Liver (tissue), 9 donors: Measurements from ENCODE around the gene ORAI3. TPM values are rescaled to one million over a fixed set of nuclear protein-coding genes. Genes with fewer than 3 reads are reported as not detected.

Experiments used
- DNase-seq: peaks from one replicate; pipeline ENCODE4 v3.0.0-alpha.2; 2017; ENCODE audit warnings: low spot score
- H3K27ac ChIP-seq, 2 donors: one replicate each; pipeline ENCODE4 v1.7.0; 2013; ENCODE audit warnings: inconsistent platforms in 2 of 2, low read length in 2 of 2, control low read depth in 1 of 2, low read depth in 1 of 2, mild to moderate bottlenecking in 1 of 2
- H3K27me3 ChIP-seq, 4 donors: one replicate each; pipeline versions ENCODE4 v1.6.1 to v1.7.0; 2013; ENCODE audit warnings: low read length in 3 of 4, inconsistent platforms in 1 of 4, mild to moderate bottlenecking in 1 of 4, moderate library complexity in 1 of 4; ENCODE audit not compliant: control insufficient read depth in 4 of 4, insufficient read depth in 4 of 4
- H3K36me3 ChIP-seq, 4 donors: one replicate each; pipeline versions ENCODE4 v1.6.1 to v1.7.0; 2013; ENCODE audit warnings: low read length in 3 of 4, mild to moderate bottlenecking in 3 of 4, low read depth in 1 of 4, moderate library complexity in 1 of 4; ENCODE audit not compliant: control insufficient read depth in 4 of 4, insufficient read depth in 3 of 4
- H3K4me1 ChIP-seq, 4 donors: one replicate each; pipeline versions ENCODE4 v1.6.1 to v1.7.0; 2013; ENCODE audit warnings: low read length in 3 of 4, mild to moderate bottlenecking in 3 of 4, moderate library complexity in 1 of 4; ENCODE audit not compliant: control insufficient read depth in 4 of 4, insufficient read depth in 4 of 4
- H3K4me3 ChIP-seq, 3 donors: one replicate each; pipeline versions ENCODE4 v1.6.1 to v1.7.0; 2013; ENCODE audit warnings: low read length in 3 of 3, control low read depth in 1 of 3, low read depth in 1 of 3, mild to moderate bottlenecking in 1 of 3
- H3K9ac ChIP-seq, 2 donors: one replicate each; pipeline ENCODE4 v1.7.0; 2013; ENCODE audit warnings: low read length in 2 of 2, mild to moderate bottlenecking in 2 of 2, moderate library complexity in 2 of 2, control low read depth in 1 of 2, low read depth in 1 of 2
- H3K9me3 ChIP-seq, 4 donors: one replicate each; pipeline versions ENCODE4 v1.6.1 to v1.7.0; 2013; ENCODE audit warnings: low read length in 3 of 4; ENCODE audit not compliant: control insufficient read depth in 4 of 4
- ATF3 ChIP-seq: IDR thresholded peaks from 2 replicates; pipeline ENCODE4 v1.6.1; 2016; ENCODE audit warnings: antibody characterized with exemption
- CTCF ChIP-seq: fragments of 150-350 bp; IDR thresholded peaks from 2 replicates; pipeline ENCODE4 v1.5.1; 2017; ENCODE audit warnings: improper control_type of control experiment, low read depth, low read length; ENCODE audit not compliant: missing input control
- EGR1 ChIP-seq, 2 donors: IDR thresholded peaks; 2 replicates each; pipeline ENCODE4 v1.6.1; 2016 to 2018; ENCODE audit warnings: antibody characterized with exemption in 2 of 2, low read depth in 2 of 2
- FOXA1 ChIP-seq: IDR thresholded peaks from 2 replicates; pipeline ENCODE4 v1.6.1; 2016; ENCODE audit warnings: antibody characterized with exemption
- FOXA2 ChIP-seq: IDR thresholded peaks from 2 replicates; pipeline ENCODE4 v1.6.1; 2016; ENCODE audit warnings: antibody characterized with exemption
- GABPA ChIP-seq, 2 donors: IDR thresholded peaks in 1 of 2; conservative IDR thresholded peaks in 1 of 2; 2 replicates each; pipeline ENCODE4 v1.6.1; 2016; ENCODE audit warnings: antibody characterized with exemption in 2 of 2, mild to moderate bottlenecking in 1 of 2, moderate library complexity in 1 of 2
- HNF4A ChIP-seq, 2 donors: conservative IDR thresholded peaks; 2 replicates each; pipeline ENCODE4 v1.6.1; 2016; ENCODE audit warnings: antibody characterized with exemption in 2 of 2, mild to moderate bottlenecking in 2 of 2
- HNF4G ChIP-seq: IDR thresholded peaks from 2 replicates; pipeline ENCODE4 v1.6.1; 2016; ENCODE audit warnings: antibody characterized with exemption
- JUND ChIP-seq, 2 donors: IDR thresholded peaks; 2 replicates each; pipeline ENCODE4 v1.6.1; 2016; ENCODE audit warnings: antibody characterized with exemption in 2 of 2
- MAX ChIP-seq: IDR thresholded peaks from 2 replicates; pipeline ENCODE4 v1.6.1; 2016; ENCODE audit warnings: antibody characterized with exemption
- NR2F2 ChIP-seq: IDR thresholded peaks from 2 replicates; pipeline ENCODE4 v1.6.1; 2016; ENCODE audit warnings: antibody characterized with exemption
- RAD21 ChIP-seq, 2 donors: IDR thresholded peaks; 2 replicates each; pipeline ENCODE4 v1.6.1; 2016; ENCODE audit warnings: antibody characterized with exemption in 2 of 2, mild to moderate bottlenecking in 2 of 2
- REST ChIP-seq: IDR thresholded peaks from 2 replicates; pipeline ENCODE4 v1.6.1; 2016; ENCODE audit warnings: antibody characterized with exemption, mild to moderate bottlenecking
- RXRA ChIP-seq, 2 donors: IDR thresholded peaks; 2 replicates each; pipeline ENCODE4 v1.6.1; 2017 to 2018; ENCODE audit warnings: antibody characterized with exemption in 2 of 2, mild to moderate bottlenecking in 1 of 2
- SP1 ChIP-seq: IDR thresholded peaks from 2 replicates; pipeline ENCODE4 v1.6.1; 2018; ENCODE audit warnings: antibody characterized with exemption, mild to moderate bottlenecking
- TAF1 ChIP-seq: conservative IDR thresholded peaks from 2 replicates; pipeline ENCODE4 v1.6.1; 2016; ENCODE audit warnings: antibody characterized with exemption, mild to moderate bottlenecking
- YY1 ChIP-seq: IDR thresholded peaks from 2 replicates; pipeline ENCODE4 v1.6.1; 2016; ENCODE audit warnings: antibody characterized with exemption, mild to moderate bottlenecking
- ZBTB33 ChIP-seq: IDR thresholded peaks from 2 replicates; pipeline ENCODE4 v1.6.1; 2016; ENCODE audit warnings: antibody characterized with exemption
- WGBS: extraction: QIAGEN DNeasy Blood & Tissue Kit; methylation state at CpG from one replicate; pipeline ENCODE4 v1.1.7; 2013; 5-methylcytosine and 5-hydroxymethylcytosine counted together
- polyA plus RNA-seq, 2 donors: library from polyadenylated mRNA; stranded (reverse) in 1 of 2; unstranded in 1 of 2; fragments of 200-250 nt in 1 of 2; fragments of >200 nt in 1 of 2; fragmentation: Nextera tagmentation in 1 of 2; extraction: Ambion mirVana in 1 of 2; gene quantifications; one replicate each; pipeline versions ENCODE4 v1.2.1 to v1.2.3, GENCODE V29; 2013 to 2015
- total RNA-seq, 2 donors: library from RNA; depleted of rRNA; stranded (reverse); fragments of >200 nt; gene quantifications; one replicate each; pipeline ENCODE4 v1.2.3, GENCODE V29; 2014
- donor health status: healthy.
- donor health status: healthy.
- donor health status: healthy.
- donor health status: healthy.
- donor health status: healthy.

The ORAI3 gene
- total and polyA plus RNA-seq, 4 donors, result 26.6 to 39.1 (median 31.4) TPM

GRCh38 chr16:30954993-30955392 is 6.1 kb downstream of the ORAI3 start:
- peaks cover 17 to 81% (median 61%) of the 10 kb centered on the region in 4 donors for H3K4me1 ChIP-seq
- no peak for TF ChIP-seq JUND (IDR thresholded peaks at IDR 0.05)
- no peak for TF ChIP-seq FOXA2
- no peak for TF ChIP-seq ATF3
- TF ChIP-seq GABPA (IDR thresholded peaks at IDR 0.05 in 1 of 2, conservative IDR thresholded peaks at IDR 0.05 in 1 of 2), result no peak
- no peak for TF ChIP-seq TAF1
- TF ChIP-seq YY1, result no peak
- TF ChIP-seq RAD21 (IDR thresholded peaks at IDR 0.05), result no peak
- TF ChIP-seq FOXA1, result no peak
- no peak for TF ChIP-seq NR2F2
- TF ChIP-seq EGR1 (IDR thresholded peaks at IDR 0.05; ENCODE audit: low read depth in 2 of 2), result no peak
- no peak for TF ChIP-seq MAX
- TF ChIP-seq ZBTB33, result no peak
- peak; percentile 79 for TF ChIP-seq SP1
- TF ChIP-seq RXRA (IDR thresholded peaks at IDR 0.05), result peak; percentile 60 to 64
- TF ChIP-seq HNF4G, result peak; percentile 48
- TF ChIP-seq CTCF, result no peak
- peak; percentile 91 to 92 for TF ChIP-seq HNF4A (conservative IDR thresholded peaks at IDR 0.05)
- no peak for TF ChIP-seq REST
- H3K27ac ChIP-seq, result peak overlapping the region; percentile 24 to 38
- no peak overlapping the region for H3K4me3 ChIP-seq
- no peaks in the 10 kb centered on the region for H3K9me3 ChIP-seq
- WGBS, result 43% methylated on average over 8 of the region's 8 CpGs
- no peak for DNase-seq
- peaks cover 2 to 9% (median 6%) of the 10 kb centered on the region in 4 donors for H3K36me3 ChIP-seq
- H3K27me3 ChIP-seq, result no peaks in the 10 kb centered on the region
- no peak overlapping the region for H3K9ac ChIP-seq
